ENCODE data around the gene PET100.
A peak's percentile ranks its signal among the peaks of the same experiment; 100 is the strongest.

The PET100 gene, protein sequence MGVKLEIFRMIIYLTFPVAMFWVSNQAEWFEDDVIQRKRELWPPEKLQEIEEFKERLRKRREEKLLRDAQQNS

GRCh38 chr19:7629347-7630054, at the start of gene PET100, which contains the start of gene XAB2:
Gene PET100 (plus strand): TSS chr19:7629793. CDS start chr19:7629834, 41 bp downstream.
Gene XAB2 (minus strand): TSS chr19:7629545. CDS start chr19:7629527, 18 bp downstream.
- H3K4me3 ChIP-seq (ENCODE audit: low read depth, low read length), result peak within 1 kb of the TSS; percentile 100
- peak; percentile 98 for DNase-seq (ENCODE audit: low read depth)
- TF ChIP-seq CTCF (IDR thresholded peaks at IDR 0.05; ENCODE audit: control insufficient read depth, extremely low read depth, insufficient read depth), result no peak

- H3K4me3 ChIP-seq (ENCODE audit: low read depth, low read length), result no peak overlapping the region
- no peak for DNase-seq (ENCODE audit: low read depth)
- no peak for TF ChIP-seq CTCF (IDR thresholded peaks at IDR 0.05; ENCODE audit: control insufficient read depth, extremely low read depth, insufficient read depth)
Measured at GRCh38 chr19:7582446-7582845, 47.1 kb upstream of the PET100 start.

GRCh38 chr19:7589822-7590221, 39.8 kb upstream of the PET100 start:
- DNase-seq (ENCODE audit: low read depth), result no peak
- no peak for TF ChIP-seq CTCF (IDR thresholded peaks at IDR 0.05; ENCODE audit: control insufficient read depth, extremely low read depth, insufficient read depth)
- no peak overlapping the region for H3K4me3 ChIP-seq (ENCODE audit: low read depth, low read length)

GRCh38 chr19:7590256-7590655, 39.3 kb upstream of the PET100 start:
- TF ChIP-seq CTCF (IDR thresholded peaks at IDR 0.05; ENCODE audit: control insufficient read depth, extremely low read depth, insufficient read depth), result no peak
- no peak for DNase-seq (ENCODE audit: low read depth)
- no peak overlapping the region for H3K4me3 ChIP-seq (ENCODE audit: low read depth, low read length)

- H3K4me3 ChIP-seq (ENCODE audit: low read depth, low read length), result peak within 1 kb of the TSS; percentile 81
- TF ChIP-seq CTCF (IDR thresholded peaks at IDR 0.05; ENCODE audit: control insufficient read depth, extremely low read depth, insufficient read depth), result no peak
- DNase-seq (ENCODE audit: low read depth), result peak; percentile 11
Measured at GRCh38 chr19:7595466-7596133, 34.0 kb upstream of the PET100 start, which contains the start of gene CAMSAP3. Gene CAMSAP3 (plus strand): TSS chr19:7595863. CDS start chr19:7596003, 140 bp downstream.

DNA sequence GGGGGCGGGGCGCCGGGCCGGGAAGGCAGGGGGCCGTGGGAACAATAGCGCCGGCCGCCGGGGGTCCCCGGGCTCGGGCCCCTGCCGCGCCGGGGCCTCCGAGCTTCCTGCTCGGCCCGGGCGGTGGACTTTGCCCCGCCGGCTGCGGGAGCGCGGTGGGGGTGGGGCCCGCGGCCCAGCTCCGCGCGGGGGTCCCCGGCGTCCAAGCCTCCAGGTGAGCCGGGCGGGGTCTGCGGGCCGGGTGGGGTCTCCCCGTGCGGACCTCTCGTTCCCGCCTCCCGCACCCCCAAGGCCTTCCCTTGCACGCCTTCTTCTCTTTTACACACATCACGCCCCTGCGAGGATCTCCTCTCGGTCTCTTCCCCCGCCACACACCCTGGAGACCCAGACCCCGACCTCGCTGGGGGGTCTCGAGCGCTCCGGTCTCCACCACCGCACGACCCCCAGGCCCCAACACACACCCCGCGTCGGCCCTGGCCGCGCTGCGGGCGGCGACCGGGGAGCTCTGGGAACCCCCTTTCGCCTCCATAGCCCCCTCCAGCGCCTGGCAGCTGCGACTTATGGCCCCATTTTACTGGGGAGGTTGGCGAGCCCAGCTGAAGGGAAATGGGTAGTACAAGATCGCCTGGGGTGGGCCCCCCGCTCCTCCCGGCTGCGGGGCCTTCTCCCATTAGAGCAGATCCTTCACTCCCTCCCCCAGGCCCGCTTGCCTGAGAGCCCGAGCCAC, 33.2 kb upstream of the PET100 start:
- TF ChIP-seq CTCF (IDR thresholded peaks at IDR 0.05; ENCODE audit: control insufficient read depth, extremely low read depth, insufficient read depth), result no peak
- no peak for DNase-seq (ENCODE audit: low read depth)
- H3K4me3 ChIP-seq (ENCODE audit: low read depth, low read length), result peak overlapping the region; percentile 81
